ENCODE data around the gene JUNB.
"Not testable (repeated sequence)": the region's sequence is repeated elsewhere in the genome, so short reads cannot be mapped to it uniquely, and the experiment has no call there.

The JUNB gene

DNA sequence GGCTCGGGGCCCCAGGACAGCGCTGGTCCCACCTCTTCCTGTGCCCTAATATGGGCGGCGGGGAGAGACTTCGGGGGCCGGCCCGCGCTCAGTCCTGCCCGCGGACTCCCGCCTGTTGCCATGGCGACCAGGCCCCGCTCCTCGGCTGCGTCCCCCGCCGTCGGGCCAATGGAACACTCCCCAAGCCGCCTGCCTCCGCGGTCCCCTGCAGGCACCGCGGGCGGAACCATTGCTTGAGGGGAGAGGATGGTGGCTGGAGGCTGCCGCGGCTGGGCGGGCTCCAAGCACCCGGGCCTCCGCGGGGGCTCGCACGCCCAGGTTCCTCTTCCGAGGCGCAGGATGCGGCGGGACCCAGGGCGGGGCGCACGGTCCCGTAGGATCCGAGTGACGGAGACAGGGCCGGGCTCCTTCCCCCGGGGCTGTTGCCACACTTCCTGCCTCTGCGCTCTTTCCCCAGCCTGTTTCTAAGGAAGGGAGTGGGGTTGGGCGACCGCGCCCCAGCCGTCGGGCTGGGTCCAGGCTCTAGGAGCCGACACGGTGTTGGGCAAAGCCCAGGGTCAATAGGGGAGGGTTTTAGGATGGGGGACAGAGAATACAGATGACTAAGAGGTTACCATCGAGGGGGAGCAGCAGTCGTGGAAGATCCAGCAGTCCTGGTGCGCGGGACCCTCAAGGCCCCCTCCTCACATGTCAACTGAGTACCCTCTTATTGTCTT, 1.2 kb upstream of the JUNB start:
- peak; percentile 67 for DNase-seq

DNA sequence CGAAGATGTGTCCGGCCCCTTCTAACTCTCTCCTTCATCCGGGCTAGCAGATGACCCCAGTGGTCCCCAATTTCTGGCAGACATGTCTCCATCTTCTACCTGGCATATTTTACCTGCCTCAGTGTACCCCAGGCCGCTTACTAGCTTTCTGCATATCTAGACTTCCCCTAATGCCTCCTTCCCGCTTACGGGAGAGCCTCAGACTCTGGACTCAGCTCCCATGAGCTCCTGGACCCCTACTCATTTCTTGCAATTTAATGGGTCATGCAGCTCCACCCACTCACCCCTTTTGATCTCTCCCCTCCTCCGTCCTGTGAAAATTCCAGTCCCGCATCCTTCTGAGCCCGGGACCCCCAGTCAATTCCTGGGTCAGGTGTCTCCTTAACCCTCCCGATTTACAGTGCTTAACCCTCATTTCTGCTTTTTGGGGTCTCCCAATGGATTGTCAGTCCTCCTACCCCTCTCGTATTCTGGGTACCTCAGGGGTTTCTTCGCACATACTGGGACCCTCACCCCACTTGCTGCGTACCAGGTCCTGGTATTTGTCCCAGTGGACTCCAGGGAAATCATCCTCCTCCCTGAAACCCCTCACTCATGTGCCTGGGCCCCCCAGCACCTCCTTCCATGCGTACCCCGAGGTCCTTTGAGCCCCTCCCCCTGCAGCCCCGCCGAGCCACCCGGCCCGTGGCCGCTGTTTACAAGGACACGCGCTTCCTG, 500 bp upstream of the JUNB start:
- no peak for DNase-seq

DNA sequence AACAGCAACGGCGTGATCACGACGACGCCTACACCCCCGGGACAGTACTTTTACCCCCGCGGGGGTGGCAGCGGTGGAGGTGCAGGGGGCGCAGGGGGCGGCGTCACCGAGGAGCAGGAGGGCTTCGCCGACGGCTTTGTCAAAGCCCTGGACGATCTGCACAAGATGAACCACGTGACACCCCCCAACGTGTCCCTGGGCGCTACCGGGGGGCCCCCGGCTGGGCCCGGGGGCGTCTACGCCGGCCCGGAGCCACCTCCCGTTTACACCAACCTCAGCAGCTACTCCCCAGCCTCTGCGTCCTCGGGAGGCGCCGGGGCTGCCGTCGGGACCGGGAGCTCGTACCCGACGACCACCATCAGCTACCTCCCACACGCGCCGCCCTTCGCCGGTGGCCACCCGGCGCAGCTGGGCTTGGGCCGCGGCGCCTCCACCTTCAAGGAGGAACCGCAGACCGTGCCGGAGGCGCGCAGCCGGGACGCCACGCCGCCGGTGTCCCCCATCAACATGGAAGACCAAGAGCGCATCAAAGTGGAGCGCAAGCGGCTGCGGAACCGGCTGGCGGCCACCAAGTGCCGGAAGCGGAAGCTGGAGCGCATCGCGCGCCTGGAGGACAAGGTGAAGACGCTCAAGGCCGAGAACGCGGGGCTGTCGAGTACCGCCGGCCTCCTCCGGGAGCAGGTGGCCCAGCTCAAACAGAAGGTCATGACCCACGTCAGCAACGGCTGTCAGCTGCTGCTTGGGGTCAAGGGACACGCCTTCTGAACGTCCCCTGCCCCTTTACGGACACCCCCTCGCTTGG, 966 bp downstream of the JUNB start:
- DNase-seq: peak; percentile 35

DNA sequence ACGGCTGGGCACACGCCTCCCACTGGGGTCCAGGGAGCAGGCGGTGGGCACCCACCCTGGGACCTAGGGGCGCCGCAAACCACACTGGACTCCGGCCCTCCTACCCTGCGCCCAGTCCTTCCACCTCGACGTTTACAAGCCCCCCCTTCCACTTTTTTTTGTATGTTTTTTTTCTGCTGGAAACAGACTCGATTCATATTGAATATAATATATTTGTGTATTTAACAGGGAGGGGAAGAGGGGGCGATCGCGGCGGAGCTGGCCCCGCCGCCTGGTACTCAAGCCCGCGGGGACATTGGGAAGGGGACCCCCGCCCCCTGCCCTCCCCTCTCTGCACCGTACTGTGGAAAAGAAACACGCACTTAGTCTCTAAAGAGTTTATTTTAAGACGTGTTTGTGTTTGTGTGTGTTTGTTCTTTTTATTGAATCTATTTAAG, 1.6 kb downstream of the JUNB start:
- no peak for DNase-seq

DNA sequence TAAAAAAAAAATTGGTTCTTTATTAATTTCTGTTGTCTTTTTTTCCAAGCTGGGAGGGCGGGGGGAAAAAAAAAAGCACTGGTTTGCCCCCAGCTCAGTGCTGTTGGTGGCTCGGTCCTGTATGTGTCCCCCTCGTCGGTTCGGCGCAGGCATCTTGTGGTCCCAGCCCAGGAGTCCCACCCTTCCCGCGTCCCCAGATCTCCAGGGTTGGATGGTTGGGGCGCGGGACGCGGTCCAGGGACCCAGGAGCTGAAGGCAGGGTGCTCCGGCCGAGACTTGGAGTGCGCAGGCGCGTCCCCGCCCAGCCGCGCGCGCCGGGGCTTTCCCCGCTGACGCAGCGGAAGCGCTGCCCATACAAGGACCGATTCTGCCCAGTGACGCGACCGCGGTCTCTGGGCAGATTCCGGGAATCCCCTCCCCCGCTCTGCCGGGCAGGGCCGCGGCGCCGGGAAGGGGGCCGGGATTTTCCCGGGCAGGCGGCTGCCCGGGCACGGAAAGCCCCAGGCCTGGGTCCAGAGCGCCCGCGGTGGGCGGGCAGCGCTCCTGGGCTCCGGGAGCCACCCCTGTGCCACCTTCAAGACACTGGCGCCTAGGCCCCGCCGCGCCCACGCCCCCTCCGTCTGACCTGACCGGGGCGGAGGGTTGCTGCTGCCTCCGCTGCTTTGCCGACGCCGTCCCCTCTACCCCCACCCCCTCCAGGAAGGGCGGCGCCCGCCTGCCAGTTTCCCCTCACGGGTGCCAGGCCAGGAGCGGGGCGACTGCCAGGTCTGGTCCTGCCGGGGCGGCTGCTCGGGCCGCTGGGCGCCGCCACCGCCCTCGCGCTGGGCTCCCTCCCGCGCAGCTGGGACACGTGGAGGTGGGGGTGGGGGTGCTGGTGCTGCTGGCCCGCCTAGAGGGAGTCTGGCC, 2.3 kb downstream of the JUNB start:
- peak; percentile 74 for DNase-seq

DNA sequence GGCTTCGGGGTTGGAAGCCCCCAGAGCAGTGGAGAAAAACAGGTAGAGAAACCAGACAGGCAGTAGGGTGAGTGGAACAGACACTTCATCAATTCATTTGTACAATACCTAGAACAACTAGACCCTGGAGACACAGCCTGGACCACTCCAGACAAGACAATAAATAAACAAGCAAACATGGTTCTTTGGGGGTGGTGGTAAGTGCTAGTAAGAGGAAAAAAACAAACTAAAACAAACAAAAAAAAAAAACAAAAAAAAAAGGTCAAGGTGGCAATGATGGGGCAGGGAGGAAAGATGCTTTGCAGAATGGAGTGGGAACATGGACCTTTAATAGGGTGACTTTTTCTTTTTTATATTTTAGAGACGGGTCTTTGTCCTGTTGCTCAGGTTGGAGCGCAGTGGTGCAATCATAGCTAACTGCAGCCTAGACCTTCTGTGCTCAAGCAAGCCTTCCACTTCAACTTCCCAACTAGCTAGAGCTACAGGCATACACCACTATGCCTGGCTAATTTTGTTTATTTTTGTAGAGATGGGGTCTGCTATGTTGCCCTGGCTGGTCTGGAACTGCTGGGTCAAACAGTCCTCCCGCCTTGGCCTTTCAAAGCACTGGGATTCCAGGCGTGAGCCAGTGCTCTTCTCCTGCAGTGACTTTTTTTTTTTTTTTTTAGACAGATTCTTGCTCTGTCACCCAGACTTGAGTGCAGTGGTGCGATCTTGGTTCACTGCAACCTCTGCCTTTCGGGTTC, 3.1 kb downstream of the JUNB start:
- DNase-seq: no peak

DNA sequence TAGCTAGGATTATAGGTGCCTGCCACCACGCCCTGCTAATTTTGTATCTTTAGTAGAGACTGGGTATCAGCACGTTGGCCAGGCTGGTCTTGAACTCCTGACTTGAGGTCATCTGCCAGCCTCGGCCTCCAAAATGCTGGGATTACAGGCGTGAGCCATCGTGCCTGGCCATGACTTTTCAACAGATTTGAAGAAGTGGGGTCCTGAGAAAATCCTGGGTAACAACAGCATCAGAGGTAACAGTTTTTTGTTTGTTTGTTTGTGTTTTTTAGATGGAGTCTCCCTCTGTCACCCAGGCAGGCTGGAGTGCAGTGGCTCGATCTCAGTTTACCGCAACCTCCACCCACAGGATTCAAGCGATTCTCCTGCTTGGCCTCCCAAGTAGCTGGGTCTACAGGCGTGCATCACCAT, 3.7 kb downstream of the JUNB start:
- no peak for DNase-seq

DNA sequence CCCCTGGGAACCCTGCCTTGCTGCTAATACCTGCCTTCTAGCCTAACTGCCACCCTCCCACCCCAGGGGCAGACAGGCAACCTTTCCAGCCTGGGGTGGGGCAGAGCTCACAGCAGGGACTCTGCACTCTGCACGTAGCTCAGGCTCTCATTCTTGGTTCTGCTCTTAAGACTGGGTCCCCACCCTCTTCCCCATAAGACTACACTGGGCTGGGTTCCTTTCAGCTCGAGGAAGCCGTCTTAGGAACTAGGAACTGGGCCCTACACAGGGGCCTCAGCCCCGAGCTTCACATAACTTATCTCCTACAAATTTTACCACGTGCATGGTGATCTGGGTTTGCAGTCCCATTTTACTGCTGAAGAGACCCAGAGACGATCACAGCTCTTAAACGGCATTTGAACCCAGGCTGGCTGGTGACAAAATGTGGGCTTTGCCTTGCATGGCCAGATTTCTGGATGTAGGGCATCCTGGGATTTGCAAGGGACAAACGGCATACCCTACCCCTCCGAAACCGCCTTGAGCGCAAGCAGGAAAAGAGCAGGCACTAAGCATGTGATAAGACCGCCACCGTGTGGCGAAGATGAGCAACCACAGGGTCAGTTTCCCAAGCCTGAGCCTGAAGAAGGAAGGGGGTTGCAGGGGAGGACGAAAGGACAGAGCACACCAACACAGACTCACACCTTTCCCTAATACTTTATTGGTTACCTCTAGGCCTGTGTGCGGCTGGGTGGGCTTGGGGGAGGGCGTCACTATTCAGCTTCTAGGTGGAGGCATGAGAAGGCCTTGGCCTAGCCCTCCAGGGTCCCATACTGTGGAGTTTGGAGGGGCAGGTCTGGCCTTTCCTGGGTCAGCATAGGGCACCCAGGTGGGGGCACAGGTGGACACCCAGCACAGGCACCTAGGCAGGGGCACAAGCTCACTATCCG, 5.1 kb downstream of the JUNB start:
- DNase-seq: peak; percentile 64

DNA sequence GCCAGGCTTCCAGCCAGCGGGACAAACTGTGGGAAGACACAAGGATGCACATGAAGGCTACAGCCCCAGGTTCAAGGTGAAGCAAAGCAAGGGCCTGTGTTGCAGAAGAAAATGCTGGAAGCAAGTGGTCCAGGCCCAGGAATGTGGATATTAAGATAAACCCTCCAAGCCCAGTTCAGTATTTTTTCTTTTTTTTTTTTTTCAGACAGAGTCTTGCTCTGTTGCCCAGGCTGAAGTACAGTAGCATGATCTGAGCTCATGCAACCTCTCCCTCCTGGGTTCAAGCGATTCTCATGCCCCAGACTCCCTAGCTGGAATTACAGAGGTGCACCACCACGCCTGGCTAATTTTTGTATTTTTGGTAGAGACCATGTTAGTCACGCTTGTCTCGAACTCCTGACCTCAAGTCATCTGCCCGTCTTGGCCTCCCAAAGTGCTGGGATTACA, 5.9 kb downstream of the JUNB start:
- DNase-seq: no peak

DNA sequence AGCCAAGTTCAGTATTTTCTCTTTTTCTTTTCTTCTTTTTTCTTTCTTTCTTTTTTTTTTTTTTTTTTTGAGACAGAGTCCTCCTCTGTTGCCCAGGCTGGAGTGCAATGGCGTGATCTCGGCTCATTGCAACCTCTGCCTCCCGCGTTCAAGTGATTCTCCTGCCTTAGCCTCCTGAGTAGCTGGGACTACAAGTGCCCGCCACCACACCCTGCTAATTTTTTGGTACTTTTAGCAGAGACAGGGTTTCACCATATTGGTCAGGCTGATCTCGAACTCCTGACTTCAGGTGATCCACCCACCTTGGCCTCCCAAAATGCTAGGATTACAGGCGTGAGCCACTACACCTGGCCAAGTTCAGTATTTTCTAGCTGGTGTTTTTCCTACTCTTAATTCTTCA, 6.3 kb downstream of the JUNB start:
- DNase-seq: not testable (repeated sequence)

DNA sequence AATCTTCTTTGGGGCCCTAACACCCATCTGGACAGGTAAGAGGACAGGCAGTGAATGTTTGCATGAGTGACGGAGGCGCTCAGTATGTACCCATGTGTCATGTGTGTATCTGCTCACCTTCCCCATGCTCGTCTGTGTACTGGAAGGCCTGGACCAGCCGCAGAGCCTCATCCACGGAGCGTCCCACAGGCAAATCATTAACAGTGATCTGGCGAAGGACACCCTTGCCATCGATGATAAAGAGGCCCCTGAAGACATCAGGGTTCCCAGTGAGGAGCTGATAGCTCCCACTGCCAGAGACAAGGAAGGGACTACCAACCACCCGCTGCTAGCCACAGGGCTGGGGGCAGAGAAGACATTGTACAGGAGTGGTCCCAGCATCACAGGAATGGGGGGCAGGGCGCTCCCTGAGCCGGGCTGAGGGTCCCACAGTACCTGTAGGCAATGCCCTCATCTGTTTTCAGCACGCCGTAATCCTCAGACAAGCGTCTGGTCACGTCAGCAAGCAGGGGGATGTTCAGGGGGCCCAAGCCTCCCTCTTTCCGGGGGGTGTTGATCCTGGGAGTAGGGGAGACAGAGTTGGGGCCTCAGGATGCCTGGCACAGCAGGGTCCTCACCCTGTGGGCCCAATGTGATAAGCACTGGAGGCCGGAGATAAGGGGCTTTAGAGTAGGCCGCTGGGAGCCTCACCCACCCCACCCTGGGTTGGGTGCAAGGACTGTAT, 8.6 kb downstream of the JUNB start:
- no peak for DNase-seq

DNA sequence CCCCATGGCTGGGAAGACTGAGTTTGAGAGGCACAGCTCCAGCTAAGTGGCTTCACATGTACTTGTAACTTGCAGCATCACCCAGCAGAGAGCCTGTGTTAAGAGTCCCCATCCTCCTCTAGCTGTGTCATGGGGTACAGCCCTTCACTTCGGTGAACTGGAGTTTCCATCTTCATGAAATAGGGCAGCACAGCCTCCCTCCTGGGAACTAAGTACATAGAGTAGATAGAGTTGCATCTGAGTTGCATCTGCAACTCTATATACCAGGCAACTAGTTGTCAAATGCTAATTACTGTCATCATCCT, 9.1 kb downstream of the JUNB start:
- DNase-seq: no peak

DNA sequence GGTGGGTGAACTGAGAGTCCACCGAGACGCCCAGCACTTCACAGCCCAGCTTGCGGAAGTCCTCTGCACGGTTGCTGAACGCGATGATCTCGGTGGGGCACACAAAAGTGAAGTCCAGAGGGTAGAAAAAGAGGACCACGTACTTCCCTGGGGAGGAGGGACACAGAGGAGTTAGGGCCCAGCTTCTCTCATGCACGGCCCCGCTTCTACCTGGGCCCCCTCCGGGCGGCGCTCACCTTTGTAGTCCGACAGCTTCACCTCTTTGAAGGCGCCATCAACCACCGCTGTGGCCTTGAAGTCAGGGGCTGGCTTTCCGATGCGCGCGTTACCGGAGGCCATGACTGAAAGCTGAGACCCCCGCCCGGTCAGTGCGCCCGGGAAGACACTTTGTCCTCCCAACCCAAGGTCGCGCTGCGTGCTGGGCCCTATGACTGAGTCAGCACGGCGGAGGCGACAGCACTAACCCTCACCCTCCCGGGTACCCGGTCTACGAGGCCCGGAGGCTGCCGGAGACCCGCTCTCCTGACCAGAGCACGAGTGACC, 9.7 kb downstream of the JUNB start:
- no peak for DNase-seq

DNA sequence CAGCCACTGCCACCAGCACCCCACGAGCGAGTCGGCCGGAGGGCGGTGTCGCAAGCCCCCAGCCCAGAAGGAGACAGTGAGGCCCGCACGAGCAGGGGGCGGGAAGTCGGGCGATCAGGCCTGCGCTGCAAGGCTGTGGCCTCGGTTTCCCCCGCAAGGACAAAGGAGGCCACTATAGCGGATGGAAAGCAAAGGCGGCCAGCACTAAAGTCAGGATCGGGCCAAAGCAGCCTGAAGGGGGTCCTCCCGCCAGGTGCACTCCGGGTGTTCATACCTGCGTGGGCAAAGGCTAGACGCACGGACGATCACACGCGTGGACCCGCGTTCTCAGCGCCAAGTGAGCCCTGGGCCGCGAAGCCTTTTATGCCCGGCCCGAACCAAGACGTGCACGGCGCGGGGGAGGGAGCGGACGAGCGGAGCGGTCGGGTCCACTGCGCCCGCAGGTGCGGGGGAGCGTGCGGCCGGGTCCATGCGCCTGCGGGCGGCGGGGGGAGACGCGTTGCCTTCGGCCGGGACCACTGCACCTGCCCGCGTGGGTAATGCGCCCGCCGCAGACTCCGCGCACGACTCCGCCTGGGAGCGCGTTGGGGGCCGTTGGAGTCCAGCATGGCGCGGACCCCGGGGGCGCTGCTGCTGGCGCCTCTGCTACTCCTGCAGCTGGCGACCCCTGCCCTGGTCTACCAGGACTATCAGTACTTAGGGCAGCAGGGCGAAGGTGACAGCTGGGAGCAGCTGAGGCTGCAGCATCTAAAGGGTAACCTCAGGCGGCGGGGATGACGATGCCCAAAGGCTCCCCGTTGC, 10.4 kb downstream of the JUNB start, which contains the start of the genes PRDX2 and THSD8:
TSS of gene PRDX2 (minus strand) at position 335 of the 801 bp plus-strand sequence. CDS start 539 bp downstream, outside the sequence.
TSS of gene THSD8 (plus strand) at position 604 of the 801 bp plus-strand sequence. CDS start at position 607, 3 bp downstream.
- DNase-seq: peak; percentile 35

DNA sequence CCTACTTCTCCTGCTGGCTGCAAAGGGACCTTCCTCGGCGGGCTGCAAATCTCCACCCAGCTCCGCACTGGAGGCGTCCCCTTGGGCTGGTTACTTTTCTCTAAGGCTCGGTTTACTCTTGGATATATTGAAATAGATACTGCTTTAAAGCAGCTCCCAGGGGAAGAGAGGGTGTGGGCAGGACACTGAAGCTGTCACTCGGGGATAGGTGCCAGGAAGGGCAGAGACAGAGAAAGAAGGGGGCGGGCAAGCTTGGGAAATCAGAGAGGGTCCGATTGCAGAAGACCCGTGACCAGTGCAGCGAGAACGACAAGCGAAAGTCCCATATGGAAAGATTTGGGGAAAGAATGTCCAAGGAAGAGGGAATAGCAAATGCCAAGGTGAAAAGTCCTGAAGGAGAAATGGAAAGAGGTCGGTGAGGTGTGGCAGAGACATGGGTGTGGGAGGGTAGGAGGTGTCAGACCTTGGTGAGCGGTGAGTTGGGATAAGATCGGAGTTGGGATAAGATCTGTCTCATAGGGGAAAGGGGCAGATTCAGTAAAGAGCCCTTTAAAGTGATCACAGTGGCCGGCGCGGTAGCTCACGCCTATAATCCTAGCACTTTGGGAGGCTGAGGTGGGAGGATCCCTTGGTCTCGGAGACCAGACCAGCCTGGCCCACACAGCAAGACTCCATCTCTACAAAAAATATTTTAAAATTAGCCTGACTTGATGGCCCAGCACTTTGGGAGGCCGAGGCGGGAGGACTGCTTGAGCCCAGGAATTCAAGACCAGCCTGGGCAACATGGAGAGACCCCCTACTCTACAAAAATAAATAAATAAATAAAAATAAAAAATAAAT, 11.2 kb downstream of the JUNB start:
- no peak for DNase-seq

DNA sequence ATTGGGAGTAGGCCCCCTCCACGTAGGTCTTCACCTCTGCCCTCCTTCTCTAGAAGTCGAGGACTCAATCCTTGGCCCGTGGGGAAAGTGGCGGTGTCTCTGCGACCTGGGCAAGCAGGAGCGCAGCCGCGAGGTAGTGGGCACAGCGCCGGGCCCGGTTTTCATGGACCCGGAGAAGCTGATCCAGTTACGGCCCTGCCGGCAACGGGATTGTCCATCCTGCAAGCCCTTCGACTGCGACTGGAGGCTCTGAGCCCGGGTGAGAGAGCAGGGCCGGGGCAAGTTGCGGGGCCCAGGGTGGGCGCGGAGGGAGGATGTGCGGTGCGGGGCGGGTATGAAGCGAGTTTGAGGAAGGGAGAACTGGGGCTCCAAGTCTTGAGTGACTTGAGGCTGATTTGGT, 12.8 kb downstream of the JUNB start:
- DNase-seq: no peak

DNA sequence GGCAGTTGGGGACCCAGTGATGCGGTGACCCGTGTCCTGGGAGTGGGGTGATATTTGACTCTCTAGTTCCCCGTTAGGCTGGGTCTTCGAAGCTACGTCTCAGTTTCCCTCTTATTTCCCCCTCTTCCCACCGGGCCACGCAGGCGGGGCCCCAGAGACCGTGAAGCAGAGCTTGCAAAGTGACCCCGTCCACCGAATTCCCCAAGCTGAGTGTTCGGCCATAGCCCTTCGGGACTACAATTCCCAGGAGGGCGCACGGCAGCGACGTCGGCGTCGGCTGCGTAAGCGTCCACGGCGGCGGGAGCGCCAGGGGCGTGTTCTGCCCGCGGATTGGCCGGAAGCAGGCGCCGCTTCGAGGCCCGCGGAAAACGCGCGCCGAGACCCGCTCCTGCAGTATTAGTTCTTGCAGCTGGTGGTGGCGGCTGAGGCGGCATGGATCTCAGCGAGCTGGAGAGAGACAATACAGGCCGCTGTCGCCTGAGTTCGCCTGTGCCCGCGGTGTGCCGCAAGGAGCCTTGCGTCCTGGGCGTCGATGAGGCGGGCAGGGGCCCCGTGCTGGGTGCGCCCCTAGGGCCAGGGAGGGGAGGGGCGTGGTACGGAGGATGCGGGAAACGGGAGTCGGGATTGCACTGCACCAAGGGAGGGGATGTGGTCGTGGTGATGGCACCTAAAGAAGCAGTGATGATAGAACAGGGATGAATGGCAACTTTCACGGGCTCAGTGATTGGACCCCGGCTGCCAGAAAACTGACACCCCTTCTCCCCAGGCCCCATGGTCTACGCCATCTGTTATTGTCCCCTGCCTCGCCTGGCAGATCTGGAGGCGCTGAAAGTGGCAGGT, 15.2 kb downstream of the JUNB start, which contains the start of gene RNASEH2A:
TSS of gene RNASEH2A (plus strand) at position 343 of the 840 bp plus-strand sequence. CDS start at position 433, 90 bp downstream.
- peak; percentile 80 for DNase-seq

All from SHP77 treated with DMSO at 0.1 percent for 48 hours (cell line).